Tibial nerve (tissue), 4 donors: Measurements from ENCODE around the gene GALNT13. TPM values are rescaled to one million over a fixed set of nuclear protein-coding genes. Genes with fewer than 3 reads are reported as not detected.

ENCODE experiments used
- DNase-seq, 2 donors: peaks; one replicate each; pipeline ENCODE4 v3.0.0-alpha.2; 2019; ENCODE audit warnings: low spot score in 2 of 2
- H3K27ac ChIP-seq, 4 donors: fragments of 200-600 bp; sonication (generic) in 3 of 4; one replicate each; pipeline ENCODE4 v1.5.1; 2017 to 2019; ENCODE audit warnings: mild to moderate bottlenecking in 1 of 4
- H3K27me3 ChIP-seq, 2 donors: fragments of 200-600 bp; sonication (generic) in 1 of 2; one replicate each; pipeline versions ENCODE4 v1.5.1 to v1.6.0; 2017 to 2019
- H3K36me3 ChIP-seq, 3 donors: fragments of 200-600 bp; sonication (generic); one replicate each; pipeline ENCODE4 v1.5.1; 2018 to 2019
- H3K4me1 ChIP-seq, 4 donors: fragments of 200-600 bp; sonication (generic) in 3 of 4; one replicate each; pipeline ENCODE4 v1.5.1; 2017 to 2019
- H3K4me3 ChIP-seq, 4 donors: fragments of 200-600 bp; sonication (generic) in 3 of 4; one replicate each; pipeline ENCODE4 v1.5.1; 2017 to 2019; ENCODE audit warnings: mild to moderate bottlenecking in 1 of 4, moderate library complexity in 1 of 4
- H3K9me3 ChIP-seq, 4 donors: fragments of 200-600 bp; sonication (generic) in 3 of 4; one replicate each; pipeline ENCODE4 v1.5.1; 2017 to 2019
- EP300 ChIP-seq, 2 donors: sonication (generic); formaldehyde crosslinking; IDR thresholded peaks; one replicate each; pipeline ENCODE4 v1.6.1; 2017; ENCODE audit warnings: antibody characterized with exemption in 2 of 2, mild to moderate bottlenecking in 1 of 2
- POLR2A ChIP-seq, 2 donors: fragments of 450-650 bp; IDR thresholded peaks; one replicate each; pipeline ENCODE4 v1.6.1; 2017; ENCODE audit warnings: antibody characterized with exemption in 2 of 2, mild to moderate bottlenecking in 2 of 2, moderate library complexity in 2 of 2
- WGBS, 2 donors: methylation state at CpG; one replicate each; pipeline ENCODE4 v1.1.5; 2018; 5-methylcytosine and 5-hydroxymethylcytosine counted together
- total RNA-seq, 4 donors: library from RNA; depleted of rRNA; stranded (reverse); fragments of >200 nt; gene quantifications; one replicate each; pipeline ENCODE4 v1.1.0, GENCODE V29; 2016
- TF ChIP-seq, protein P1 (sequence below), 5 experiments: fragments of 200-600 bp in 3 of 5; fragments of 450-650 bp in 2 of 5; sonication (generic) in 3 of 5; IDR thresholded peaks; one replicate each; pipeline ENCODE4 v1.5.1; 2016 to 2019; ENCODE audit warnings: antibody characterized with exemption in 5 of 5, mild to moderate bottlenecking in 3 of 5, moderate library complexity in 2 of 5

The GALNT13 gene
- total RNA-seq, 4 donors from 2014 or later = under 0.01 to 3.1 (median 1.3) TPM; not detected in 1

DNA sequence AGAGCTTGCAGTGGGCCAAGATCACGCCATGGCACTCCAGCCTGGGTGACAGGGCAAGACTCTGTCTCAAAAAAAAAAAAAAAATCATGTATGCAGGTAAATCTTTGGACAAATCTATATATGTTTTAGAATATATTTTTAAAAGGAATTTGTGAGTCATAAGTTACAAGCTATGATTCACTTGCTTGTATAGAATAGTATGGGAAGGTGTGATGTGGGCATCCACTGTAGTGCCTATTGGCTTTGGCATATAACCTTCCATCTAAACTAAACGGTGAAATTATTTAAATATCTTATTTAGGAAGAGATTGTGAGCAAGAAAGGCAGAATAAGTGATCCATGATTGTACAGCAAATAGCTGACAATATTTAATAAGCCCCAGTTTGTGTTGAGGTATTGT, 261.1 kb downstream of the GALNT13 start:
- Histone ChIP-seq H3K4me1 (no peaks in the 10 kb centered on the region), H3K27ac (no peak overlapping the region), H3K27me3 (no peaks in the 10 kb centered on the region), H3K4me3 (no peak overlapping the region), H3K9me3 (no peaks in the 10 kb centered on the region), H3K36me3 (no peaks in the 10 kb centered on the region)
- no peak for TF ChIP-seq POLR2A (IDR thresholded peaks at IDR 0.05)
- TF ChIP-seq, protein P1, sequence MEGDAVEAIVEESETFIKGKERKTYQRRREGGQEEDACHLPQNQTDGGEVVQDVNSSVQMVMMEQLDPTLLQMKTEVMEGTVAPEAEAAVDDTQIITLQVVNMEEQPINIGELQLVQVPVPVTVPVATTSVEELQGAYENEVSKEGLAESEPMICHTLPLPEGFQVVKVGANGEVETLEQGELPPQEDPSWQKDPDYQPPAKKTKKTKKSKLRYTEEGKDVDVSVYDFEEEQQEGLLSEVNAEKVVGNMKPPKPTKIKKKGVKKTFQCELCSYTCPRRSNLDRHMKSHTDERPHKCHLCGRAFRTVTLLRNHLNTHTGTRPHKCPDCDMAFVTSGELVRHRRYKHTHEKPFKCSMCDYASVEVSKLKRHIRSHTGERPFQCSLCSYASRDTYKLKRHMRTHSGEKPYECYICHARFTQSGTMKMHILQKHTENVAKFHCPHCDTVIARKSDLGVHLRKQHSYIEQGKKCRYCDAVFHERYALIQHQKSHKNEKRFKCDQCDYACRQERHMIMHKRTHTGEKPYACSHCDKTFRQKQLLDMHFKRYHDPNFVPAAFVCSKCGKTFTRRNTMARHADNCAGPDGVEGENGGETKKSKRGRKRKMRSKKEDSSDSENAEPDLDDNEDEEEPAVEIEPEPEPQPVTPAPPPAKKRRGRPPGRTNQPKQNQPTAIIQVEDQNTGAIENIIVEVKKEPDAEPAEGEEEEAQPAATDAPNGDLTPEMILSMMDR (IDR thresholded peaks at IDR 0.05) = no peak
- no peak for TF ChIP-seq EP300 (IDR thresholded peaks at IDR 0.05)
- DNase-seq = no peak
- 64 to 94% methylated on average over 2 of the region's 2 CpGs for WGBS, 2 donors

DNA sequence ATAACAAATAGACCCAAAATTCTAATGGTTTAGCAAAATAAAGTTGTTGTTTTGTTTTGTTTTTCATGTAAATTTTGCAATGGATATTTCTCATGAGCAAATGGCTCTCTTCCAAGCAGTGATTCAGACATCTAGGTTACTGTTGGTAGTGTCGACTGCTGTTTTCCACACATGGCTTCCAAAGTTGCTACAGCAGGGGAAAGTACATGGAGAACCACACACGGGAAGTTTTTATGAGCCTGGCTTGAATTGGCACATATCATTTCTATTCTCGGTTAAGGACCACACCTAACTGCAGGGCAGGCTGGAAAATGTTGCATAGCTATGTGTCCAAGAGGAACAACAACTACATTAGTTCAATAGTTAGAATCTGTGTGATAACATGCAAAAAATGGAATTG, 262.1 kb downstream of the GALNT13 start:
- Histone ChIP-seq H3K4me1 (no peaks in the 10 kb centered on the region), H3K4me3 (no peak overlapping the region), H3K27me3 (no peaks in the 10 kb centered on the region), H3K9me3 (no peaks in the 10 kb centered on the region), H3K27ac (no peak overlapping the region), H3K36me3 (no peaks in the 10 kb centered on the region)
- WGBS, 2 donors = 47 to 69% methylated on average over 3 of the region's 3 CpGs
- TF ChIP-seq EP300 (IDR thresholded peaks at IDR 0.05) = no peak
- TF ChIP-seq, protein P1 (IDR thresholded peaks at IDR 0.05) = no peak
- TF ChIP-seq POLR2A (IDR thresholded peaks at IDR 0.05) = no peak
- DNase-seq = peak in 1 of 2 donors; percentile 19

DNA sequence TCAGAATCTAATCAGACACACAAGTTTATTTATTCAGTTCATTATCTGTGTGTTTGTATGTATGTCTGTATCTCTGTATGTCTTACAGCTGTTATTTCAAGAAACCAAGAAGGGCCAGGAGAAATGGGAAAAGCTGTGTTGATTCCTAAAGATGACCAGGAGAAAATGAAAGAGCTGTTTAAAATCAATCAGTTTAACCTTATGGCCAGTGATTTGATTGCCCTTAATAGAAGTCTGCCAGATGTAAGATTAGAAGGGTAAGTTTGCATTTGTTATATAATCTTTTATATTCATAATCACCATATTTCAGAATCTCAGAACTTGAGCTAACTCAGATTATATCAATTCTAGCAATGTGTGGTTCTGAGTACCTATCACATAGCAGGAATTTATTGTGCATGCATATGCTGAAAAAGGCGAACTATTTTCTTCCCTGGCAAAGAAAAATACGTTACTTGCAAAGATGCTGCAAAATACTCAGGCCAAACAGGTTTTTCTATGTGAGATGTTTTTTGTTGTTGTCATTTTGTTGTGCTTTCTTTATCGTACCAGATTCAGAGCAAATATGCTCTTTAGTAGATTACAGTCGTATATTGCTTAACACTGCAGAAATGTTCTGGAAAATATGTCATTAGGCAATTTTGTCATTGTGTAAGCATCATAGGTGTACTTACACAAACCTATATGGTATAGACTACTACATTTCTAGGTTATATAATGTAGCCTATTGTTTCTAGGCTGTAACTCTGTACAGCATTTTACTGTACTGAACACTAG, 268.7 kb downstream of the GALNT13 start:
- Histone ChIP-seq H3K4me3 (no peak overlapping the region), H3K4me1 (no peaks in the 10 kb centered on the region), H3K9me3 (no peaks in the 10 kb centered on the region), H3K27ac (no peak overlapping the region), H3K36me3 (no peaks in the 10 kb centered on the region), H3K27me3 (no peaks in the 10 kb centered on the region)
- TF ChIP-seq EP300 (IDR thresholded peaks at IDR 0.05) (no peak), POLR2A (IDR thresholded peaks at IDR 0.05) (no peak)
- TF ChIP-seq, protein P1 (IDR thresholded peaks at IDR 0.05) = no peak
- 88 to 91% methylated on average over 4 of the region's 4 CpGs for WGBS, 2 donors
- DNase-seq = no peak

DNA sequence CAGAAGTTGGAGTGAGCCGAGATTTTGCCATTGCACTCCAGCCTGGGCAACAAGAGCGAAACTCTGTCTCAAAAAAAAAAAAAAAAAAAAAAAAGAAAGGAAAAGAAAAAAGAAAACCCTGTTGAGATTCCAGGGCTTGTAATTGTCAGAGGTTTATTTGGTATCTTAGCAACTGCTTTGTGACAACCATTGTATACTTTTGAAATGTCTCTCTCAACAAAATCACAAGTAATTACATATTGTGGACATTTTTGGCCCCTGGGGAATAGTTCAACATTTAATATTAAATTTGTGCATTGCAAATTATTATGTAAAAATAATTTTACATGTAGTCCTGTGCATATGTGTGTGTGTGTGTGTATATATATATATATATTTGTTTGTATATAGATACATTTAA, 270.8 kb downstream of the GALNT13 start:
- no peak for DNase-seq
- TF ChIP-seq POLR2A (IDR thresholded peaks at IDR 0.05) = no peak
- TF ChIP-seq, protein P1 (IDR thresholded peaks at IDR 0.05) = no peak
- no peak for TF ChIP-seq EP300 (IDR thresholded peaks at IDR 0.05)
- Histone ChIP-seq H3K9me3 (no peaks in the 10 kb centered on the region), H3K4me3 (no peak overlapping the region), H3K36me3 (no peaks in the 10 kb centered on the region), H3K27me3 (no peaks in the 10 kb centered on the region), H3K27ac (no peak overlapping the region), H3K4me1 (no peaks in the 10 kb centered on the region)
- 80 to 83% methylated on average over 2 of the region's 2 CpGs for WGBS, 2 donors

DNA sequence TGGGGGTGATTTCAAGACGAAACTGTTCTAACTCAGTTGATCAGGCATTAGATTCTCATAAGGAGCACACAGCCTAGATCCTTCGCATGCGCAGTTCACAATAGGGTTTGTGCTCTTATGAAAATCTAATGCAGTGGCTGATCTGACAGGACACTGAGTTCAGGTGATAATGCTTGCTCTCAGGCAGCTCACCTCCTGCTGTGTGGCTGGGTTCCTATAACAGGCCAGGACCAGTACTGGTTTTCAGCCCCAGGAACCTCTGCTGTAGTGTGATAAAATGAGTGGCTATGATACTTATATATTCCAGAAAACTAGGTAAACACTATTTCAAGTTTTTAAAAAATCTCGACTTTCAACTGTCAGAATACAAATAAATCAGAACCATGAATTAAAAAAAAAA, 271.4 kb downstream of the GALNT13 start:
- Histone ChIP-seq H3K4me3 (no peak overlapping the region), H3K4me1 (no peaks in the 10 kb centered on the region), H3K9me3 (no peaks in the 10 kb centered on the region), H3K36me3 (no peaks in the 10 kb centered on the region), H3K27ac (no peak overlapping the region), H3K27me3 (no peaks in the 10 kb centered on the region)
- WGBS, 2 donors = 84 to 90% methylated on average over 4 of the region's 4 CpGs
- TF ChIP-seq, protein P1 (IDR thresholded peaks at IDR 0.05) = no peak
- TF ChIP-seq EP300 (IDR thresholded peaks at IDR 0.05) (no peak), POLR2A (IDR thresholded peaks at IDR 0.05) (no peak)
- DNase-seq = no peak
